Tibial nerve (tissue), 4 donors: ENCODE results near the gene HLCS. TPM values are rescaled to one million over a fixed set of nuclear protein-coding genes. Genes with fewer than 3 reads are reported as not detected.
A peak's percentile ranks its signal among the peaks of the same experiment; 100 is the strongest.
"Not testable (repeated sequence)": the region's sequence is repeated elsewhere in the genome, so short reads cannot be mapped to it uniquely, and the experiment has no call there.

Source experiments
- DNase-seq, 2 donors: peaks; one replicate each; pipeline ENCODE4 v3.0.0-alpha.2; 2019; ENCODE audit warnings: low spot score in 2 of 2
- H3K27ac ChIP-seq, 4 donors: fragments of 200-600 bp; sonication (generic) in 3 of 4; one replicate each; pipeline ENCODE4 v1.5.1; 2017 to 2019; ENCODE audit warnings: mild to moderate bottlenecking in 1 of 4
- H3K27me3 ChIP-seq, 2 donors: fragments of 200-600 bp; sonication (generic) in 1 of 2; one replicate each; pipeline versions ENCODE4 v1.5.1 to v1.6.0; 2017 to 2019
- H3K36me3 ChIP-seq, 3 donors: fragments of 200-600 bp; sonication (generic); one replicate each; pipeline ENCODE4 v1.5.1; 2018 to 2019
- H3K4me1 ChIP-seq, 4 donors: fragments of 200-600 bp; sonication (generic) in 3 of 4; one replicate each; pipeline ENCODE4 v1.5.1; 2017 to 2019
- H3K4me3 ChIP-seq, 4 donors: fragments of 200-600 bp; sonication (generic) in 3 of 4; one replicate each; pipeline ENCODE4 v1.5.1; 2017 to 2019; ENCODE audit warnings: mild to moderate bottlenecking in 1 of 4, moderate library complexity in 1 of 4
- H3K9me3 ChIP-seq, 4 donors: fragments of 200-600 bp; sonication (generic) in 3 of 4; one replicate each; pipeline ENCODE4 v1.5.1; 2017 to 2019
- EP300 ChIP-seq, 2 donors: sonication (generic); formaldehyde crosslinking; IDR thresholded peaks; one replicate each; pipeline ENCODE4 v1.6.1; 2017; ENCODE audit warnings: antibody characterized with exemption in 2 of 2, mild to moderate bottlenecking in 1 of 2
- POLR2A ChIP-seq, 2 donors: fragments of 450-650 bp; IDR thresholded peaks; one replicate each; pipeline ENCODE4 v1.6.1; 2017; ENCODE audit warnings: antibody characterized with exemption in 2 of 2, mild to moderate bottlenecking in 2 of 2, moderate library complexity in 2 of 2
- WGBS, 2 donors: methylation state at CpG; one replicate each; pipeline ENCODE4 v1.1.5; 2018; 5-methylcytosine and 5-hydroxymethylcytosine counted together
- total RNA-seq, 4 donors: library from RNA; depleted of rRNA; stranded (reverse); fragments of >200 nt; gene quantifications; one replicate each; pipeline ENCODE4 v1.1.0, GENCODE V29; 2016
- TF ChIP-seq, protein P1 (sequence below), 5 experiments: fragments of 200-600 bp in 3 of 5; fragments of 450-650 bp in 2 of 5; sonication (generic) in 3 of 5; IDR thresholded peaks; one replicate each; pipeline ENCODE4 v1.5.1; 2016 to 2019; ENCODE audit warnings: antibody characterized with exemption in 5 of 5, mild to moderate bottlenecking in 3 of 5, moderate library complexity in 2 of 5

The HLCS gene
- total RNA-seq, 4 donors from 2014 or later = 14.4 to 19.0 (median 17.4) TPM

DNA sequence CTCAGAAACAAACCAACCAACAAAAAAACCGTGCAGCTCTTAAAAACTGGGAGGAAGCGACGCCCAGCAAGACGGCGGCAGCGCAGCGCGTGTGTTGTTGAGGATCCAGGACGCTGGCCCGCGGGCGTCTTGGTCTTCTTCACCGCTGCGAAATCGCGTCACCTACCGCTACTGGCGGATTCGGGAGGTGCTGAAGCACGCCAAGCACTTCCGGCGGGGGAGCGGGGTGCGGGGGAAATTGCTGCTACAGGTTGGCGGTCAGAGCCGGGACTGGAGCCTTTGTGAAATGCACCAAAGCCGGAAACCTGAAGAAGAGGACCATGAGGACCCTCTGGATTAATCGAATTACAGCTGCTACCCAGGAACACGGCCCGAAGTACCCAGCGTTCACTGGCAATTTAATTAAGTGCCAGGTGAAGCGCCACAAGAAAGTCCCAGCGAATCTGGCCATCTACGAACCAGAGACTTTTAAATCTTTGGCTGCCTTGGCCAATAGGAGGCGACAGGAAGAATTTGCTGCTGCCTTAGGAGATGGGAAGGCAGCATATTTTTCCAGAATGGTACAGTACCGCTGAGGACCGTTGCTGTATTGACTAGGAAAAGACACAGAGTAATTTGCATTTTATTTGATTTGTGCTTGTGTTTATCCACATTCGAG lies 28.2 kb upstream of the HLCS start:
- 35 to 36% methylated on average over 35 to 38 of the region's 38 CpGs for WGBS, 2 donors
- peaks cover 0 to 6% (median 0%) of the 10 kb centered on the region in 4 donors for H3K4me1 ChIP-seq
- H3K27me3 ChIP-seq = peaks cover 0 to 18% of the 10 kb centered on the region in 2 donors
- no peak overlapping the region for H3K4me3 ChIP-seq
- no peak overlapping the region for H3K27ac ChIP-seq
- no peak for DNase-seq
- H3K36me3 ChIP-seq = no peaks in the 10 kb centered on the region
- TF ChIP-seq POLR2A (IDR thresholded peaks at IDR 0.05) (no peak), EP300 (IDR thresholded peaks at IDR 0.05) (no peak)
- TF ChIP-seq, protein P1, sequence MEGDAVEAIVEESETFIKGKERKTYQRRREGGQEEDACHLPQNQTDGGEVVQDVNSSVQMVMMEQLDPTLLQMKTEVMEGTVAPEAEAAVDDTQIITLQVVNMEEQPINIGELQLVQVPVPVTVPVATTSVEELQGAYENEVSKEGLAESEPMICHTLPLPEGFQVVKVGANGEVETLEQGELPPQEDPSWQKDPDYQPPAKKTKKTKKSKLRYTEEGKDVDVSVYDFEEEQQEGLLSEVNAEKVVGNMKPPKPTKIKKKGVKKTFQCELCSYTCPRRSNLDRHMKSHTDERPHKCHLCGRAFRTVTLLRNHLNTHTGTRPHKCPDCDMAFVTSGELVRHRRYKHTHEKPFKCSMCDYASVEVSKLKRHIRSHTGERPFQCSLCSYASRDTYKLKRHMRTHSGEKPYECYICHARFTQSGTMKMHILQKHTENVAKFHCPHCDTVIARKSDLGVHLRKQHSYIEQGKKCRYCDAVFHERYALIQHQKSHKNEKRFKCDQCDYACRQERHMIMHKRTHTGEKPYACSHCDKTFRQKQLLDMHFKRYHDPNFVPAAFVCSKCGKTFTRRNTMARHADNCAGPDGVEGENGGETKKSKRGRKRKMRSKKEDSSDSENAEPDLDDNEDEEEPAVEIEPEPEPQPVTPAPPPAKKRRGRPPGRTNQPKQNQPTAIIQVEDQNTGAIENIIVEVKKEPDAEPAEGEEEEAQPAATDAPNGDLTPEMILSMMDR (IDR thresholded peaks at IDR 0.05) = no peak
- peaks cover 0 to 7% (median 0%) of the 10 kb centered on the region in 4 donors for H3K9me3 ChIP-seq

DNA sequence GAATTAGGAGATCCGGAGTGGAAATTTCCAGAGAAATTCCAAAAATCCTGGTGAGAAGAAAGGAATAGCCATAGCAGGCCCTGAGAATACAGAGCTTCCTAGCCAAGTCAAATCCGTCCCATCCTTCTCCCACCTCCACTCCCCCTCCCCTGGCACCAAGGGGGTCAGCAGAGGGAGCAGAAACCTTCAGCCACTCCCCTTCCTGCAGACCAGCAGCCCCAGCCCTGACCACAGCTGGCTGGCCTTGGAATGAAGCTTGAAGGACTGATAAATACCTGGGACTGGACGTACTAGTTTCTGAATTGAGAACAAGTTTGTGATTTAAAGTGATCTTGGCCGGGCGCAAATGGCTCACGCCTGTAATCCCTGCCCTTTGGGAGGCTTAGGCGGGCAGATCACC lies 26.2 kb upstream of the HLCS start:
- no peak overlapping the region for H3K4me3 ChIP-seq
- peaks cover 0 to 7% (median 0%) of the 10 kb centered on the region in 4 donors for H3K9me3 ChIP-seq
- 71 to 80% methylated on average over 7 of the region's 7 CpGs for WGBS, 2 donors
- no peak overlapping the region for H3K27ac ChIP-seq
- DNase-seq = no peak
- TF ChIP-seq, protein P1 (IDR thresholded peaks at IDR 0.05) = no peak
- no peak for TF ChIP-seq EP300 (IDR thresholded peaks at IDR 0.05)
- no peak for TF ChIP-seq POLR2A (IDR thresholded peaks at IDR 0.05)
- H3K27me3 ChIP-seq = peaks cover 0 to 18% of the 10 kb centered on the region in 2 donors
- no peaks in the 10 kb centered on the region for H3K36me3 ChIP-seq
- H3K4me1 ChIP-seq = peaks cover 0 to 6% (median 0%) of the 10 kb centered on the region in 4 donors

DNA sequence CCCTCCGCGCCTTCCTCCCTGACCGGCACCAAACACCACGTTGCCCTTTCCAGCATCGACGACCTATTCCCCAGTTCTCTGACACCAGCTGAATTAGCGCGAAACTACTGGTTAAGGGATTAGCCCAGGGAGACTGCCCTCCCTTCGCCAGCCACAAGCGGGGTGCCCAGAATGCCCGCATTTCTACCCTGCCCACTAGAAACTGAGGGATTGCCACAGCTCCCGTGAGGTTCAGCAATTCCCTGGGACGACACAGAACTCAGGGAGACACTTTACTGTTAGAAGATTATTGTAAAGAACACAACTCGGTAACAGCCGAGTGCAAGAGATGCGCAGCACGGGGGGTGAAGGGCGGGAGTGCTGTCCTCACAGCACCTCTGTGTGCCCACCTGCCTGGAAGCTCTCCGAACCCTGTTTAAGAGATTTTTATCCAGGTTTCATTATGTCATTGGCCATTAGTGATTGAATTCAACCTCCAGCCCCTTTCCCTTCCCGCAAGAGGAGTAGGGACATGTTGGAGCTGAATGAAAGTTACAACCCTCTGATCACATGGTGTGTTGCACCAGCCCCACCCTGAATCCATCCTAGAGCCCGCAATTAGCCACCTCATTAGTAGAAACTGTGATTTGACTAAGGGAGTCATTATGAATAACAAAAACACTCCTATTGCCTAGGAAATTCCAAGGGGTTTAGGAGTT lies 24.2 kb upstream of the HLCS start:
- TF ChIP-seq POLR2A (IDR thresholded peaks at IDR 0.05) (no peak), EP300 (IDR thresholded peaks at IDR 0.05) (no peak)
- TF ChIP-seq, protein P1 (IDR thresholded peaks at IDR 0.05) = no peak
- Histone ChIP-seq H3K27me3 (peaks cover 0 to 18% of the 10 kb centered on the region in 2 donors), H3K9me3 (peaks cover 0 to 7% (median 0%) of the 10 kb centered on the region in 4 donors), H3K4me3 (peak overlapping the region; percentile 57 to 78 (median 62)), H3K4me1 (peaks cover 0 to 6% (median 0%) of the 10 kb centered on the region in 4 donors), H3K27ac (peak overlapping the region; percentile 81 to 93 (median 87)), H3K36me3 (no peaks in the 10 kb centered on the region)
- no peak for DNase-seq
- WGBS, 2 donors = 58 to 63% methylated on average over 21 of the region's 21 CpGs

DNA sequence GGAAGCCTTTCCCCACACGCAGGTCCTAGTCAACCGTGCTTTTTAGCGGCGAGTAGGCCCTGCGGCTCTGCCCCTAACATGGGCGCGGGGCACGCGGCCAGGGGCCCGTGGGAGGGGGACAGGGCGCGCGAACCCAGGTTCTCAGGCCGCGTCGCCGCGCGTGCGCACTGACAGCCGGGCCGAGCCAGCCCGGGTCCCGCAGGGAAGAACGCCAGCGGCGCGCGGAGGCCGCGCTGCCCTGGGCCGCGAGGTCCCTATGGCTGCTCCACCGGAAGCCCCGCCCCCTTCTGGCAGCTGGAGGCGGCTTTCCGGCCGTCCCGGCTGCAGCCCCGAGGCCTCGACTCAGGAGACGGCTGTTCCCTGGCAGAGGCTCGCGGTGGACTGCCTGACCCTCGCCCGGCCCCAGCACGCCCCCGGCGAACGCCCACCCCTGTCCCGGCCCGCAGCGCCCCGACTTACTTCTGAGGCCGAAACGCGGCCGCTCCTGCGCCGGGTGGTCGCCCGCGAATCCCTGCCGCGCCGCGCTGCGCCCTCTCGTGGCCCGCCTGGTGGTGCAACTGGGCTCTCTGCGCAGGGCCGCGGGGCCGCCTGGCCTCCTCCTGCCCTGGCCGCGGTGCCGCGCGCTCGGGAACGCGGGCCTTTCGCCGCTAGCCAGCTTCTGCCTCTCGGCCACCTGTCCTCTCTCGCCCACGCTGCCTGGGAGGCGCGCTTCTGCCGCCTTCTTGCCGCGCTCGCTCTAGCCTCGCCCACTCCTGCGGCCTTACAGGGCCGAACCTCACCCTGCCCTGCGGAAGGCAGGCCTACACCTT lies 23.4 kb upstream of the HLCS start:
- TF ChIP-seq, protein P1 (IDR thresholded peaks at IDR 0.05) = peak; percentile 83 to 99 (median 96)
- TF ChIP-seq POLR2A (IDR thresholded peaks at IDR 0.05) = no peak
- WGBS, 2 donors = 2 to 3% methylated on average over 39 to 68 of the region's 97 CpGs
- Histone ChIP-seq H3K27ac (peak overlapping the region; percentile 81 to 93 (median 87)), H3K36me3 (no peaks in the 10 kb centered on the region), H3K4me1 (peaks cover 0 to 6% (median 0%) of the 10 kb centered on the region in 4 donors), H3K27me3 (peaks cover 0 to 16% of the 10 kb centered on the region in 2 donors), H3K4me3 (peak overlapping the region; percentile 57 to 78 (median 62)), H3K9me3 (peaks cover 0 to 7% (median 0%) of the 10 kb centered on the region in 4 donors)
- peak; percentile 80 to 88 for DNase-seq

DNA sequence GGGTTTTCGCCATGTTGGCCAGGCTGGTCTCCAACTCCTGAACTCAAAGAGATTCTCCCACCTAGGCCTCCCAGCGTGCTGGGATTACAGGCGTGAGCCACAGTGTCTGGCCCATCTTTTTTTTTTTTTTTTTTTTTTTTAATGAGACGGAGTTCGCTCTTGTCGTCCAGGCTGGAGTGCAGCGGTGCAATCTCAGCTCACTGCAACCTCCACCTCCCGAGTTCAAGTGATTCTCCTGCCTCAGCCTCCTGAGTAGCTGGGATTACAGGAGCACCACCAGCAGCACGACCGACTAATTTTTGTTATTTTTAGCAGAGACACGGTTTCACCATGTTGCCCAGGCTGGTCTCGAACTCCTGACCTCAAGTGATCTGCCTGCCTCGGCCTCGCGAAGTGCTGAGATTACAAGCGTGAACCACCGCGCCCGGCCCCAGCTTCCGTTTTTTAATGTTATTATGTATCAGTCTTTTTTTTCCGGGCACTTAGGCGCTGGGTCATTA lies 22.8 kb upstream of the HLCS start:
- peak overlapping the region; percentile 81 to 93 (median 87) for H3K27ac ChIP-seq
- not testable (repeated sequence) for H3K4me1 ChIP-seq, H3K27me3 ChIP-seq, H3K36me3 ChIP-seq, DNase-seq, H3K9me3 ChIP-seq
- peak overlapping the region; percentile 57 to 78 (median 62) for H3K4me3 ChIP-seq
- WGBS, 2 donors = 43 to 45% methylated on average over 22 of the region's 22 CpGs
